Measurements from ENCODE around the gene EFCAB9.

GRCh38 chr5:172150514-172151425, 43.2 kb upstream of the EFCAB9 start:
- TF ChIP-seq, protein P1, sequence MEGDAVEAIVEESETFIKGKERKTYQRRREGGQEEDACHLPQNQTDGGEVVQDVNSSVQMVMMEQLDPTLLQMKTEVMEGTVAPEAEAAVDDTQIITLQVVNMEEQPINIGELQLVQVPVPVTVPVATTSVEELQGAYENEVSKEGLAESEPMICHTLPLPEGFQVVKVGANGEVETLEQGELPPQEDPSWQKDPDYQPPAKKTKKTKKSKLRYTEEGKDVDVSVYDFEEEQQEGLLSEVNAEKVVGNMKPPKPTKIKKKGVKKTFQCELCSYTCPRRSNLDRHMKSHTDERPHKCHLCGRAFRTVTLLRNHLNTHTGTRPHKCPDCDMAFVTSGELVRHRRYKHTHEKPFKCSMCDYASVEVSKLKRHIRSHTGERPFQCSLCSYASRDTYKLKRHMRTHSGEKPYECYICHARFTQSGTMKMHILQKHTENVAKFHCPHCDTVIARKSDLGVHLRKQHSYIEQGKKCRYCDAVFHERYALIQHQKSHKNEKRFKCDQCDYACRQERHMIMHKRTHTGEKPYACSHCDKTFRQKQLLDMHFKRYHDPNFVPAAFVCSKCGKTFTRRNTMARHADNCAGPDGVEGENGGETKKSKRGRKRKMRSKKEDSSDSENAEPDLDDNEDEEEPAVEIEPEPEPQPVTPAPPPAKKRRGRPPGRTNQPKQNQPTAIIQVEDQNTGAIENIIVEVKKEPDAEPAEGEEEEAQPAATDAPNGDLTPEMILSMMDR (IDR thresholded peaks at IDR 0.05) = no peak
- no peak for TF ChIP-seq POLR2A (IDR thresholded peaks at IDR 0.05)

Data from adrenal gland (tissue), 5 donors.